MCF 10A (cell line): ENCODE measurements around the gene BUD31. TPM values are rescaled to one million over a fixed set of nuclear protein-coding genes. Genes with fewer than 3 reads are reported as not detected.
A peak's percentile ranks its signal among the peaks of the same experiment; 100 is the strongest.

ENCODE experiments used
- BruUV-seq: library from RNA; stranded (reverse); fragments of 400-500 nt; replicated peaks from 2 replicates; lab custom pipeline; 2021; lab: Mats Ljungman, UMichigan
- CTCF ChIA-PET: fragments of 300-600 bp; sonication (Branson Sonifier 250); formaldehyde crosslinking; extraction: SDS; loops from one replicate; lab custom pipeline; 2021; ENCODE audit warnings: antibody characterized with exemption, inconsistent platforms; lab: Yijun Ruan, JAX
- POLR2A ChIA-PET: fragments of 300-600, 350-650 bp; sonication (Branson Sonifier 250); formaldehyde crosslinking; extraction: SDS; loops from one replicate; lab custom pipeline; 2020; ENCODE audit warnings: antibody characterized with exemption, inconsistent platforms; lab: Yijun Ruan, JAX
- DNase-seq: peaks from one replicate; pipeline ENCODE4 v3.0.0-alpha.2; 2018; ENCODE audit not compliant: unreplicated experiment
- H3K27ac Mint-ChIP-seq: one replicate; pipeline ENCODE4 v1.8.0; 2022; ENCODE audit warnings: mild to moderate bottlenecking, low read depth, mixed read lengths; ENCODE audit not compliant: unreplicated experiment
- H3K27me3 Mint-ChIP-seq: one replicate; pipeline ENCODE4 v1.8.0; 2022; ENCODE audit warnings: mixed read lengths; ENCODE audit not compliant: insufficient read depth, unreplicated experiment
- H3K36me3 Mint-ChIP-seq: one replicate; pipeline ENCODE4 v1.8.0; 2022; ENCODE audit warnings: mild to moderate bottlenecking, moderate library complexity, mixed read lengths; ENCODE audit not compliant: insufficient read depth, unreplicated experiment
- H3K4me1 Mint-ChIP-seq: one replicate; pipeline ENCODE4 v1.8.0; 2022; ENCODE audit warnings: mixed read lengths; ENCODE audit not compliant: insufficient read depth, unreplicated experiment
- H3K4me3 Mint-ChIP-seq: one replicate; pipeline ENCODE4 v1.8.0; 2022; ENCODE audit warnings: mild to moderate bottlenecking, moderate library complexity, mixed read lengths; ENCODE audit not compliant: unreplicated experiment
- H3K9me3 Mint-ChIP-seq: one replicate; pipeline ENCODE4 v1.8.0; 2022; ENCODE audit warnings: mixed read lengths; ENCODE audit not compliant: unreplicated experiment
- intact Hi-C: fragments of 100-400 bp; cut with micrococcal nuclease; formaldehyde crosslinking; loops from 2 replicates; pipeline ENCODE4 v1.14.1; 2022
- total RNA-seq: library from RNA; stranded (reverse); gene quantifications from 2 replicates; pipeline ENCODE4 v1.2.3, GENCODE V29; 2022
- TF ChIP-seq, protein P1 (sequence below): fragments of 200-600 bp; IDR thresholded peaks from one replicate; pipeline ENCODE4 v1.8.0; 2022; ENCODE audit warnings: antibody characterized with exemption, mild to moderate bottlenecking; ENCODE audit not compliant: unreplicated experiment

Gene BUD31
- total RNA-seq, 1 experiment from 2014 or later, result 224 TPM

- POLR2A ChIA-PET, result interaction anchor here (1.2 kb wide), 1 partner anchor 18 kb away, joined by 3 read pairs; no protein-coding TSS in a partner anchor
- Mint-ChIP-seq H3K4me1 (no peaks in the 10 kb centered on the region), H3K27me3 (no peaks in the 10 kb centered on the region), H3K4me3 (no peak overlapping the region), H3K36me3 (peaks cover 96% of the 10 kb centered on the region), H3K27ac (no peak overlapping the region), H3K9me3 (no peaks in the 10 kb centered on the region)
- CTCF ChIA-PET, result no interaction called here
- intact Hi-C loops, result no loop called here
- BruUV-seq, result TSS peak; percentile 98
- DNase-seq, result no peak
- TF ChIP-seq, protein P1, sequence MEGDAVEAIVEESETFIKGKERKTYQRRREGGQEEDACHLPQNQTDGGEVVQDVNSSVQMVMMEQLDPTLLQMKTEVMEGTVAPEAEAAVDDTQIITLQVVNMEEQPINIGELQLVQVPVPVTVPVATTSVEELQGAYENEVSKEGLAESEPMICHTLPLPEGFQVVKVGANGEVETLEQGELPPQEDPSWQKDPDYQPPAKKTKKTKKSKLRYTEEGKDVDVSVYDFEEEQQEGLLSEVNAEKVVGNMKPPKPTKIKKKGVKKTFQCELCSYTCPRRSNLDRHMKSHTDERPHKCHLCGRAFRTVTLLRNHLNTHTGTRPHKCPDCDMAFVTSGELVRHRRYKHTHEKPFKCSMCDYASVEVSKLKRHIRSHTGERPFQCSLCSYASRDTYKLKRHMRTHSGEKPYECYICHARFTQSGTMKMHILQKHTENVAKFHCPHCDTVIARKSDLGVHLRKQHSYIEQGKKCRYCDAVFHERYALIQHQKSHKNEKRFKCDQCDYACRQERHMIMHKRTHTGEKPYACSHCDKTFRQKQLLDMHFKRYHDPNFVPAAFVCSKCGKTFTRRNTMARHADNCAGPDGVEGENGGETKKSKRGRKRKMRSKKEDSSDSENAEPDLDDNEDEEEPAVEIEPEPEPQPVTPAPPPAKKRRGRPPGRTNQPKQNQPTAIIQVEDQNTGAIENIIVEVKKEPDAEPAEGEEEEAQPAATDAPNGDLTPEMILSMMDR, result no peak
These were observed 13.0 kb upstream of the BUD31 start for GRCh38 chr7:99395616-99396327.

DNA sequence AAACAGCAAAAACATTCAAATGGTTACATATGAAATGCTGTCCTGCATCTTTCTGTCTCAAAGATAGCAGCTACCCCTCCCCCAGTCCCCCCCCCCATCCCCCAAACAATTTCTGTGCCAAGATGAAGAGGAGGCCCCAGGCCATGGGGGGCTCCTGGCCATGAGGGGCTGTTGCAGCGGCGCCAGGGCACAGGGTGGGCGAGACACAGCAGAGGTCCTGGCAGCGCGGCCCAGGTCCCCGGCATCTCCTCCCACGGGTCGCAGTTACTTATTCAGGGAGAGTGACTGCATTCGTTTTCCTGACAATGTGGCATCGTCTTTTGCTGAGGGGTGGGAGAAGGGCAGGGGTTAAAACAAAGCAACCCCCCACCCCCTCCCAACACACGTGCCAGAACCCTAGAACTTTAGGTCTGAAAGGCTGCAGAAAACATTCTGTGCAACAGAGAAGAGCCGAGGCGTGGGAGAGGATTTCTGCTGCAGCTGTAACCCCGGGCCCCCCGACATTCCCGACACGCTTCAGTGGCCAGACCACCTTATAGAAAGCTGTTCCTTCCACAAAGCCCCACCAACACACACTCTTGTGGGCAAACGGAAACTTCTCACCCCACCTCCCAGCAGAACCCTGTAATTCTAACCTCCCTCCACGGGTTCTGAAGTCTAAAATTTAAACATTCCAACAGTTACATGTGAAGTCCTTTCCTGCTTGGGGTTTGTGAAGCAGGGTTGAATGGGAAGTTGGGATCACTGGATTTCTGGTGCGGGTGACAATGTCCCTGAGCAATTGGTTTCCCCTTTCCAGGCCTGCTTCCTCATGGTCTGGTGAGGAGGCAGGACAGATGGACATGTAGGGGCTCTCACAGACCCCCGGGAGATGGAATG lies 12.1 kb upstream of the BUD31 start:
- POLR2A ChIA-PET, result interaction anchor here (1.2 kb wide), 1 partner anchor 19 kb away, joined by 3 read pairs; no protein-coding TSS in a partner anchor
- CTCF ChIA-PET, result no interaction called here

GRCh38 chr7:99397297-99397983 lies 11.3 kb upstream of the BUD31 start:
- intact Hi-C loops, result no loop called here
- Mint-ChIP-seq H3K4me3 (no peak overlapping the region), H3K9me3 (no peaks in the 10 kb centered on the region), H3K36me3 (peaks cover 96% of the 10 kb centered on the region), H3K27ac (no peak overlapping the region), H3K27me3 (no peaks in the 10 kb centered on the region), H3K4me1 (no peaks in the 10 kb centered on the region)
- TF ChIP-seq, protein P1, result no peak
- no peak for DNase-seq
- ChIA-PET CTCF (no interaction called here), POLR2A (no interaction called here)
- no TSS peak for BruUV-seq

More for the DNA sequence above, 12.1 kb upstream of the BUD31 start:
- DNase-seq, result no peak
- Mint-ChIP-seq H3K36me3 (peaks cover 96% of the 10 kb centered on the region), H3K4me1 (no peaks in the 10 kb centered on the region), H3K9me3 (no peaks in the 10 kb centered on the region), H3K27ac (no peak overlapping the region), H3K27me3 (no peaks in the 10 kb centered on the region), H3K4me3 (no peak overlapping the region)
- TF ChIP-seq, protein P1, result no peak
- no TSS peak for BruUV-seq
- intact Hi-C loops, result no loop called here
